HCT116 (cell line): ENCODE data around the gene SYNDIG1. TPM values are rescaled to one million over a fixed set of nuclear protein-coding genes. Genes with fewer than 3 reads are reported as not detected.

ENCODE experiments used
- ATAC-seq: fragments of 200-7000 bp; cut with Tn5 transposase; 2 replicates; pipeline ENCODE4 v1.9.1; 2020; ENCODE audit warnings: mild to moderate bottlenecking, moderate library complexity
- BruUV-seq: library from RNA; stranded (reverse); fragments of 400-500 nt; replicated peaks from 2 replicates; lab custom pipeline; 2021; lab: Mats Ljungman, UMichigan
- CTCF ChIA-PET: fragments of 300-600 bp; sonication (Branson Sonifier 250); formaldehyde crosslinking; loops from one replicate; lab custom pipeline; 2021; ENCODE audit warnings: antibody characterized with exemption; lab: Charles Lee
- POLR2A ChIA-PET: fragments of 300-600, 350-600 bp; sonication (Branson Sonifier 250); formaldehyde crosslinking; loops from one replicate; lab custom pipeline; 2021; ENCODE audit warnings: antibody characterized with exemption; lab: Charles Lee
- RAD21 ChIA-PET, 2 experiments: fragments of 300-600 bp; sonication (Branson Sonifier 250); formaldehyde crosslinking; loops; one replicate each; lab custom pipeline; 2023; ENCODE audit warnings: low total read pairs in 2 of 2; ENCODE audit not compliant: uncharacterized antibody in 2 of 2, unreplicated experiment in 2 of 2, low non-redundant PET in 1 of 2; lab: Charles Lee
- DNase-seq: peaks from one replicate; pipeline ENCODE4 v3.0.0-alpha.2; 2010; ENCODE audit warnings: low read depth, low spot score
- H2AFZ ChIP-seq: fragments of 200-600 bp; shearing (Covaris generic), sonication (generic); 2 replicates; pipeline ENCODE4 v1.6.1; 2017; ENCODE audit warnings: low read depth, mixed run types, mixed read lengths, antibody characterized with exemption, low read length; ENCODE audit not compliant: poor library complexity, severe bottlenecking
- H3K27ac ChIP-seq: 2 replicates; pipeline ENCODE4 v1.5.1; 2012; ENCODE audit warnings: low read depth, low read length
- H3K27me3 ChIP-seq: fragments of 200-600 bp; sonication (generic); 2 replicates; pipeline ENCODE4 v1.6.1; 2016; ENCODE audit warnings: mixed run types, low read length, mixed read lengths; ENCODE audit not compliant: insufficient read depth
- H3K36me3 ChIP-seq, 2 experiments: fragments of 200-500 bp in 1 of 2; fragments of 200-600 bp in 1 of 2; sonication (Bioruptor generic) in 1 of 2; sonication (generic) in 1 of 2; 2 replicates each; pipeline versions ENCODE4 v1.5.1 to v1.6.1; 2014 to 2016; ENCODE audit warnings: low read length in 2 of 2, inconsistent platforms in 1 of 2, mixed read lengths in 1 of 2, mixed run types in 1 of 2; ENCODE audit not compliant: insufficient read depth in 2 of 2, control insufficient read depth in 1 of 2
- H3K4me1 ChIP-seq, 2 experiments: fragments of 200-600 bp in 1 of 2; sonication (generic) in 1 of 2; 2 replicates each; pipeline versions ENCODE4 v1.5.1 to v1.6.1; 2012 to 2017; ENCODE audit warnings: low read length in 2 of 2, inconsistent platforms in 1 of 2, mild to moderate bottlenecking in 1 of 2, mixed read lengths in 1 of 2, mixed run types in 1 of 2, moderate library complexity in 1 of 2; ENCODE audit not compliant: insufficient read depth in 2 of 2, control insufficient read depth in 1 of 2
- H3K4me2 ChIP-seq: fragments of 200-600 bp; sonication (generic); 2 replicates; pipeline ENCODE4 v1.6.1; 2017; ENCODE audit warnings: mixed run types, low read length, mixed read lengths
- H3K4me3 ChIP-seq, 2 experiments: fragments of 200-600 bp in 1 of 2; sonication (generic) in 1 of 2; replicated peaks in 1 of 2; 2 replicates each; pipeline ENCODE4 v1.5.1; 2011 to 2016; ENCODE audit warnings: low read length in 2 of 2, control low read depth in 1 of 2, low read depth in 1 of 2, mild to moderate bottlenecking in 1 of 2, mixed read lengths in 1 of 2, mixed run types in 1 of 2
- H3K79me2 ChIP-seq: fragments of 200-600 bp; sonication (generic); 2 replicates; pipeline ENCODE4 v1.6.1; 2017; ENCODE audit warnings: mild to moderate bottlenecking, mixed run types, low read length, moderate library complexity, mixed read lengths; ENCODE audit not compliant: insufficient read depth
- H3K9ac ChIP-seq: fragments of 200-600 bp; sonication (generic); 2 replicates; pipeline ENCODE4 v1.6.1; 2016; ENCODE audit warnings: low read length, mixed read lengths
- H3K9me2 ChIP-seq: fragments of 200-600 bp; sonication (generic), shearing (Covaris generic); 2 replicates; pipeline ENCODE4 v1.6.1; 2017; ENCODE audit warnings: mixed run types, mild to moderate bottlenecking, moderate library complexity; ENCODE audit not compliant: insufficient read depth
- H3K9me3 ChIP-seq, 2 experiments: fragments of 200-500 bp in 1 of 2; fragments of 200-600 bp in 1 of 2; sonication (Bioruptor generic) in 1 of 2; sonication (generic) in 1 of 2; 2 replicates each; pipeline ENCODE4 v1.6.1; 2014 to 2017; ENCODE audit warnings: low read length in 2 of 2, mixed read lengths in 2 of 2, inconsistent platforms in 1 of 2, low read depth in 1 of 2, mild to moderate bottlenecking in 1 of 2, mixed run types in 1 of 2, moderate library complexity in 1 of 2; ENCODE audit not compliant: control insufficient read depth in 1 of 2, insufficient read depth in 1 of 2
- H4K20me1 ChIP-seq: fragments of 200-600 bp; sonication (generic), shearing (Covaris generic); 2 replicates; pipeline ENCODE4 v1.6.1; 2017; ENCODE audit warnings: mixed run types, mild to moderate bottlenecking, moderate library complexity; ENCODE audit not compliant: insufficient read depth
- CTCF ChIP-seq, 3 experiments: fragments of 200-600 bp in 1 of 3; sonication (generic) in 1 of 3; IDR thresholded peaks in 2 of 3; conservative IDR thresholded peaks in 1 of 3; 2 replicates each; pipeline ENCODE4 v1.5.1; 2012 to 2017; ENCODE audit warnings: low read depth in 2 of 3, low read length in 2 of 3, antibody characterized with exemption in 1 of 3, borderline replicate concordance in 1 of 3, control low read depth in 1 of 3, mild to moderate bottlenecking in 1 of 3, mixed read lengths in 1 of 3, mixed run types in 1 of 3, moderate library complexity in 1 of 3; ENCODE audit not compliant: insufficient read depth in 1 of 3
- ELF1 ChIP-seq: IDR thresholded peaks from 2 replicates; pipeline ENCODE4 v1.6.1; 2012; ENCODE audit warnings: low read depth, borderline replicate concordance
- EZH2phosphoT487 ChIP-seq: fragments of 200-600 bp; IDR thresholded peaks from 2 replicates; pipeline ENCODE4 v1.6.1; 2018; ENCODE audit warnings: antibody characterized with exemption, borderline replicate concordance
- POLR2A ChIP-seq: IDR thresholded peaks from 2 replicates; pipeline ENCODE4 v1.7.0; 2011; ENCODE audit warnings: borderline replicate concordance; ENCODE audit not compliant: insufficient read depth, insufficient read length; ENCODE audit errors: extremely low read depth
- POLR2AphosphoS5 ChIP-seq: IDR thresholded peaks from 2 replicates; pipeline ENCODE4 v1.6.1; 2011; ENCODE audit warnings: mild to moderate bottlenecking, low read depth, low read length, moderate library complexity
- REST ChIP-seq: IDR thresholded peaks from 2 replicates; pipeline ENCODE4 v1.6.1; 2012; ENCODE audit warnings: low read depth
- TCF7L2 ChIP-seq: IDR thresholded peaks from 2 replicates; pipeline ENCODE4 v1.7.0; 2011; ENCODE audit warnings: borderline replicate concordance, inconsistent platforms; ENCODE audit not compliant: insufficient read depth, insufficient read length; ENCODE audit errors: extremely low read depth
- YY1 ChIP-seq: IDR thresholded peaks from 2 replicates; pipeline ENCODE4 v1.6.1; 2011; ENCODE audit warnings: low read length, low read depth, moderate library complexity, mild to moderate bottlenecking; ENCODE audit not compliant: insufficient replicate concordance; ENCODE audit errors: extremely low read depth
- intact Hi-C: fragments of 100-400 bp; cut with micrococcal nuclease; formaldehyde crosslinking; loops from 2 replicates; pipeline ENCODE4 v1.10.0; 2022
- total RNA-seq: library from RNA; stranded (reverse); gene quantifications from one replicate; pipeline ENCODE4 v1.2.1, GENCODE V29; 2021; ENCODE audit not compliant: unreplicated experiment
- TF ChIP-seq, protein P1 (sequence below): IDR thresholded peaks from 2 replicates; pipeline ENCODE4 v1.6.1; 2012

SYNDIG1 gene
- total RNA-seq, 1 experiment from 2014 or later: not detected

GRCh38 chr20:24419786-24420185 lies 49.6 kb upstream of the SYNDIG1 start:
- H3K79me2 ChIP-seq: no peaks in the 10 kb centered on the region
- ChIA-PET RAD21 (no interaction called here), CTCF (no interaction called here), POLR2A (no interaction called here)
- no peaks in the 10 kb centered on the region for H3K4me1 ChIP-seq
- intact Hi-C loops: no loop called here
- no peaks in the 10 kb centered on the region for H3K9me2 ChIP-seq
- no peak overlapping the region for H3K4me2 ChIP-seq
- DNase-seq (no peak), ATAC-seq (no peak)
- peaks cover 0 to 12% of the 10 kb centered on the region in 2 experiments; a peak in 1 of 4 replicates for H3K9me3 ChIP-seq
- H4K20me1 ChIP-seq: no peaks in the 10 kb centered on the region
- no peaks in the 10 kb centered on the region for H3K36me3 ChIP-seq
- no peak overlapping the region for H3K27ac ChIP-seq
- TF ChIP-seq CTCF (IDR thresholded peaks at IDR 0.05 in 2 of 3, conservative IDR thresholded peaks at IDR 0.05 in 1 of 3; ENCODE audit: borderline replicate concordance in 1 of 3, insufficient read depth in 1 of 3, low read depth in 2 of 3, low read length in 2 of 3) (no peak), REST (no peak)
- BruUV-seq: no TSS peak
- no peaks in the 10 kb centered on the region for H3K27me3 ChIP-seq
- H3K4me3 ChIP-seq: no peak overlapping the region
- no peak overlapping the region for H3K9ac ChIP-seq
- no peak overlapping the region for H2AFZ ChIP-seq

DNA sequence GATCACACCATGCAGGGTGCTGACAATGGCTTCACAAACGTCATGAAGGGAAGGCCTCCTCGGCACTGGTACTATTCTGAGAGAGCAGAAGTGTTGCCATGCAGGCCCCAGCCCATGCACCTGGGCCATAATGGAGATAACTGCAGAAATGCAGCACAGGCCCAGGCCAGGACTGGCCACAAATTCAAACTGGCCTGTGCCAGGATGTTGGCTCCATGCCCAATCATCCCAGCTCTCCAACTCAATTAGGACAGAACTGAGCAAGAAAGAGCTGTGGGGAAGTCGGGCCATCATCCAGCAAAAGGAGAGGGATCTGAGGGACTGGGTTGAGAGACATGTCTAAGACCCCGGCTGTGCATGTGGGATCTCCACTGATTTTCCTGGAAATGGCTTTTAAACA lies 48.9 kb upstream of the SYNDIG1 start:
- no peak overlapping the region for H3K4me2 ChIP-seq
- H3K36me3 ChIP-seq: no peaks in the 10 kb centered on the region
- intact Hi-C loops: no loop called here
- H4K20me1 ChIP-seq: no peaks in the 10 kb centered on the region
- no peak overlapping the region for H2AFZ ChIP-seq
- ATAC-seq: no peak
- no peak for DNase-seq
- ChIA-PET RAD21 (no interaction called here), CTCF (no interaction called here), POLR2A (no interaction called here)
- H3K9me3 ChIP-seq: peaks cover 0 to 12% of the 10 kb centered on the region in 2 experiments; a peak in 1 of 4 replicates
- H3K4me1 ChIP-seq: no peaks in the 10 kb centered on the region
- H3K4me3 ChIP-seq: no peak overlapping the region
- no peak overlapping the region for H3K27ac ChIP-seq
- H3K27me3 ChIP-seq: no peaks in the 10 kb centered on the region
- no peaks in the 10 kb centered on the region for H3K9me2 ChIP-seq
- BruUV-seq: no TSS peak
- H3K79me2 ChIP-seq: no peaks in the 10 kb centered on the region
- H3K9ac ChIP-seq: no peak overlapping the region
- TF ChIP-seq POLR2AphosphoS5 (no peak), YY1 (no peak), ELF1 (no peak), POLR2A (no peak), TCF7L2 (no peak), REST (no peak), EZH2phosphoT487 (no peak)
- TF ChIP-seq, protein P1, sequence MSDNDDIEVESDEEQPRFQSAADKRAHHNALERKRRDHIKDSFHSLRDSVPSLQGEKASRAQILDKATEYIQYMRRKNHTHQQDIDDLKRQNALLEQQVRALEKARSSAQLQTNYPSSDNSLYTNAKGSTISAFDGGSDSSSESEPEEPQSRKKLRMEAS: no peak
